ENCODE results near the gene LMO7. TPM values are rescaled to one million over a fixed set of nuclear protein-coding genes. Genes with fewer than 3 reads are reported as not detected.

Gene LMO7
- total RNA-seq, 1 experiment from 2014 or later, result 20.4 TPM

- Histone ChIP-seq H2BK20ac (ENCODE audit: low read depth, low read length, poor library complexity, severe bottlenecking) (no peak overlapping the region), H3K23me2 (ENCODE audit: insufficient read length, low read depth, low read length, poor library complexity, severe bottlenecking) (no peaks in the 10 kb centered on the region), H3K4me1 (ENCODE audit: insufficient read depth, low read length) (no peaks in the 10 kb centered on the region), H2BK12ac (ENCODE audit: insufficient read length, low read depth, low read length) (no peak overlapping the region), H3K4me2 (ENCODE audit: insufficient read depth, insufficient read length, low read length) (no peak overlapping the region), H4K5ac (ENCODE audit: insufficient read length, low read depth, low read length) (no peak overlapping the region), H2BK5ac (ENCODE audit: insufficient read length, low read length) (no peak overlapping the region), H3K27ac (ENCODE audit: insufficient read length, low read depth, low read length) (no peak overlapping the region), H3K9ac (ENCODE audit: extremely low read depth, insufficient read length, low read length) (no peak overlapping the region), H3K79me1 (ENCODE audit: insufficient read depth, low read depth, low read length, poor library complexity, severe bottlenecking) (no peaks in the 10 kb centered on the region), H3K27me3 (ENCODE audit: insufficient read depth, low read length) (no peaks in the 10 kb centered on the region), H3K9me3 (ENCODE audit: control insufficient read depth, low read depth, low read length) (no peaks in the 10 kb centered on the region), H2AFZ (ENCODE audit: low read length) (no peak overlapping the region), H4K20me1 (ENCODE audit: control insufficient read depth, insufficient read depth, insufficient read length) (no peaks in the 10 kb centered on the region), H4K91ac (ENCODE audit: insufficient read length, low read depth, low read length) (no peak overlapping the region), H3T11ph (ENCODE audit: low read length) (no peak overlapping the region), H3K14ac (ENCODE audit: insufficient read depth, low read length) (no peak overlapping the region), H3K79me2 (ENCODE audit: insufficient read depth, low read length) (no peaks in the 10 kb centered on the region), H4K8ac (replicated peaks; ENCODE audit: insufficient read length, low read depth, low read length) (no peak overlapping the region), H2BK15ac (ENCODE audit: low read depth, low read length) (no peak overlapping the region), H2AK5ac (ENCODE audit: insufficient read length, low read length) (no peak overlapping the region), H3K23ac (ENCODE audit: insufficient read length, low read depth, low read length) (no peak overlapping the region), H2BK120ac (ENCODE audit: low read depth, low read length, poor library complexity, severe bottlenecking) (no peak overlapping the region), H3K4ac (ENCODE audit: low read depth, low read length) (no peak overlapping the region), H3K56ac (ENCODE audit: insufficient read length, low read depth, low read length) (no peak overlapping the region), H3K18ac (ENCODE audit: insufficient read length, low read depth, low read length) (no peak overlapping the region)
- Mint-ChIP-seq H3K4me1 (peaks cover 0 to 10% of the 10 kb centered on the region in 2 experiments; a peak in 2 of 4 replicates), H3K4me3 (no peak overlapping the region), H3K27me3 (ENCODE audit: low read depth) (no peaks in the 10 kb centered on the region), H3K9me3 (no peaks in the 10 kb centered on the region), H3K36me3 (ENCODE audit: insufficient read depth in 1 of 3, low read depth in 3 of 3) (no peaks in the 10 kb centered on the region), H3K27ac (no peak overlapping the region)
- no peak for TF ChIP-seq CTCF (conservative IDR thresholded peaks at IDR 0.05)
- DNase-seq, result no peak
- no CpG with 5 or more reads among the region's 1 CpG for WGBS (ENCODE audit: extremely low coverage, insufficient read length, low lambda C conversion rate)
Observed at GRCh38 chr13:75770164-75770563, 134.0 kb downstream of the LMO7 start.
